Glomerular visceral epithelial cell (primary cell): ENCODE data around the gene NAA10.

Experiments
- DNase-seq: peaks from one replicate; pipeline ENCODE4 v3.0.0-alpha.2; 2016; ENCODE audit errors: extremely low spot score

NAA10 gene

GRCh38 chrX:153929576-153929975, 5.3 kb downstream of the NAA10 start:
- DNase-seq, result no peak

- no peak for DNase-seq
Measured at GRCh38 chrX:153928846-153929245, 6.0 kb downstream of the NAA10 start.

GRCh38 chrX:153927922-153928760, 6.7 kb downstream of the NAA10 start:
- DNase-seq, result peak; percentile 97

DNA sequence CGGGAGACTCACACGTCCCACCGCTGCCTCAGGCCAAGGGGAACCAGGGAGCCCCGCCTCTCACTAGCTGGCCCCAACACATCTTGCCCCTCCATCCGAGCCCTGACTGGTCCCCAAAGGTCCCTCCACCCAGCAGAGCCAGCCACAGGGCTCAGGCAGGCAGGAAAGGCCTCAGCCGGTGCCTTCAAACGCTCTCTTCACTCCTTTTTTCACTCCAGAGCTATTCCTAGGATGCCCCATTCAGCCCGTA, 7.2 kb downstream of the NAA10 start:
- no peak for DNase-seq

GRCh38 chrX:153926858-153927671, 7.8 kb downstream of the NAA10 start:
- DNase-seq, result peak; percentile 31

GRCh38 chrX:153926552-153926857, 8.3 kb downstream of the NAA10 start:
- DNase-seq, result no peak

- DNase-seq, result no peak
Measured at GRCh38 chrX:153925739-153926551, 8.9 kb downstream of the NAA10 start, which contains the start of gene ARHGAP4. TSS of gene ARHGAP4 (minus strand) at chrX:153926264. CDS start at chrX:153926202, 62 bp downstream.

DNA sequence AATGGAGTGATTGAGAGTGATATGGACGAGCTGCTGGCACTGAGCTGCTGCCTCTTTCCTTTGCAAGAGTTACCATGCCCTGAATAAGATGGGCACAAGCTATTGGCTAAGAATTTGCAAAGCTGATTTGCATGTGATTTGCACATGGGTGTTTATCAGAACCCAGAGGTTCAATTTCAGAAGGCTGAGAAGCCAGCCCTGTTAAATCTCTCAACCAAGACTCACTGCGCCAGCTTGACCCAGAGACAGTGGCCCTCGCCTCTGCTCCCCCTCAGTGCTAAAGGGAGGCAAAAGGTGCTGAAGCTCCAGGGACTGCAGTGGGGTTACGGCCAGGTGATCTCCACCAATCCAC, 9.5 kb downstream of the NAA10 start:
- no peak for DNase-seq

DNA sequence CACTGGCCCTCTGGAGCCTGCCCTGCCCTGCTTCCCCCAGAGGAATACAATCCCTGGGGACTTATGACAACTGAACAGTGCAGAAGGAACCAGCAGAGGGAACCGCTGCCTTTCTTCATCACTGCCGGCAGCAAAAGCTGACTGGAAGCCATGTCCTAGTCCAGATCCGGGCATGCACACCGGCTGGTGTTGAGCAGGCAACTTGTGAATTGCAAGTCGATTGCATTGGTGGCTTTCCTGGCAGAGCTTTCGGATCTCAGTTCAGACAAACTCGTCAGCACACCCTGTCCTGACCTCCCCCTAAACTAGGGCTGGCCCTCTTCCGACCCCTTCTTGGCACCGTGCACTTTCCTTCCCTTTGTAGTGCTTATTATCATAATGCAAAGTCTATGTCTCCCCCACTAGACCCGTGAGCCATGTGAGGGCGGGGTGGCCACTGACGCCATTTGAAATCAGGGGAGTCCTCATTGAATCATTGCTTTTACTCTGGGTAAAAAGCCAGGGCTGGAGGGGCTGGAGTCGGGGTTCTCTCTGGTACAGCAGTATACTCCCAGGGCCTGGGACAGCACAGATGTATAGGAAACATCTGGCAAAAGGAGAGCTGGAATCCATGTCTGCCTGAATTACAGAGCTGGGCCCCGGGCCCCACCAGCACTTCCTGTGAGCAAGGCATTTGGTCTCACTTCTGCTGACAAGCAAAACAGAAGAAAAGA, 10.5 kb downstream of the NAA10 start:
- no peak for DNase-seq

DNA sequence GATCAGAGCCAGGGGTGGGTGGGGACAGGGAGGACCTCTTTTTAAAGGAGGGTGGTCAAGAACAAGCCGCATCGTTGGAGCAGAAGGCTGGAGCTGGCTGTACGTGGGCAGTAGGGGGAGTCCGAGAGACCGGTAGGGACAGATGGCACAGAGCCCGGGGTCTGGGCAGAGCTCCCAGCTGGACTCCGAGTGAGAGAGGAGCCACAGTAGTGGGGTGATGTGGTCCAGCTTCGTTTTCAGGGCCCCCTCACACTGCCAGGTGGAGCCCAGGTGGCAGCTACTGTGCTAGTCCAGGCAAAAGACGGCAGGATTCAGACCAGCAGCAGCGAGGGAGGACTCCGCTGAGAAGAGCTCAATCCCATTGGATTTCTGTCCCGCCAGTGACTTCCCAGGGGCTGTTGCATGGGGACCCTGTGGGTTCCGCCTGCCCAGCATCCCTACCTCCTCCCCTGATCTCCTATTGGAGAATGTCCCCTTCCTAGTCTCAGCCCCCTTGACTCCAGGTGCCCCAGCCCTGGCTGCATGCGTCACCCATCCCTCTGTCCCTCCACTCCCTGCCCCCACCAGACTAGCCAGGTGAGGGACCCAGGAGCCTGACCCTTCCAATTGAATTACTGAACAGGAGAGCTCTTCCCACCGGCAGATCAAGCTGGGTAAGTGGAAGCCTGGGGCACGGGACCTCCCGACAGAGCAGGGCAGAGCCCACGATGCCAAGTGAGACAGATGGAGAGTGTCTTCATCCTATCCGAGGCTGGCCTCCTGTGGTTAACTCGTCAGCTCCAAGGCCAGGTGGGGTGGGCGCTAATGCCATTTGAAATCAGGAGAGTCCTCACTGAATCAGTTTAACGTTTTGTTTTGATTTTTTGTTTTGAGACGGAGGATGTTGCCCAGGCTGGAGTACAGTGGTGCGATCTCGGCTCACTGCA, 11.6 kb downstream of the NAA10 start:
- DNase-seq, result peak; percentile 53

- DNase-seq, result no peak
Measured at GRCh38 chrX:153921511-153922446, 13.1 kb downstream of the NAA10 start.

DNA sequence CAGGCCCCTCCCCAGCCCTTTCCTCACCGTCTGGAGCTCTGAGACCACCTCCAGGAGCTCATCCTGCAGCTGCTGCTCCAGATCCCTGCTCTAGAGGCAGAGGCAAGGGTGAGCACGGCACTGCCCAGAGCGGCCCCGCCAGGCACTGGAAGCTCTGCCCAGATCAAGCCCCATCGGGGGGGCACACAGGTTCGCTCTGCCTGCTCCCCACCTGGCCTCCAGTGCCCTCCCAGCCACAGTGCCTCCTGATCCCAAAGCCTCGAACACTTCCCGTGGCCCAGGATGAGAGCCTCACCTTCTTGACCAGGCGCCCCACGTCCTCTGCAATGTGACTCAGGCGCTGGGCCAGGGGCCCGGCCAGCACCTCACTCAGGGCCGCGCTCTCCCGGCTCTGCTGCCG, 13.8 kb downstream of the NAA10 start:
- no peak for DNase-seq

GRCh38 chrX:153920546-153920945, 14.3 kb downstream of the NAA10 start:
- DNase-seq, result no peak

- no peak for DNase-seq
Measured at GRCh38 chrX:153919281-153919680, 15.6 kb downstream of the NAA10 start.

- no peak for DNase-seq
Measured at GRCh38 chrX:153917869-153918268, 17.0 kb downstream of the NAA10 start.

DNA sequence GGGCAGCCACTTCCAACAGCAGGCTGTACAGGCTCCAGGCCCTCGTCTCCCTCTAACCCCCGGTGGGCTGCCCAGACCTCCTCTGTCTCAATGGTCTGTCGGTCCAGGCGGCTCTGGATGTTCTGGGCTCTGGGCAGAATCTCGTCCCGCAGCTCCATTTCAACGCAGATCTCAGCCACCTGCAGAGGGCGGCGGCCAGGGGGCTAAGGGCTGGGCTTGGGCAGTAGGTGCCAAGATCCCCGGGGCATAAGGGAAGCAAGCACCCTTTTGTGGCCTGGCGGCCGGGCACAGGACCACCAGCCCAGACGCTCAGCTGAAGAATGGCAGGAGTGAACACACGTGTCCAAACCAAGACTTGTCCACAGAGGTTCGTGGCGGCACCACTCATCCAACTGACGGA, 21.1 kb downstream of the NAA10 start:
- no peak for DNase-seq

DNA sequence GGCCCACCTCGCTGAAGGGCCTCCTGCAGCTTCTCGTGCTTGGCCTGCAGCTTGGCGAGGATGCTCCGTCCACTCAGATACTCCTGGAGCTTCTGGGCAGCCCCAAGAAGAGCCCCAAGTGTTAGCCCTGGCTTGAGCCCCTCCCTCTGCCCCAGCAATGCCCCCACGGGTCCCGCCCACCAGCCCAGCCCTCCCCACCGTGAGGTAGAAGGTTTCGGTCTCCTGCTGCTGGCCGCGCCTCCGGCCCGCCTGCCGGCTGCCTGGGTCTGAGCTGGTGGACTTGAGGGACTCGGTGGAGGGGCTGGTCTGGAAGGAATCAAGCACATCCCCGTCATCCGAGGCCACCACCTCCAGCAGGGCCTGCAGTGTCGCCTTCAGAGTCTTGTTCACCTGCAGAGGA, 21.6 kb downstream of the NAA10 start:
- DNase-seq, result no peak

DNA sequence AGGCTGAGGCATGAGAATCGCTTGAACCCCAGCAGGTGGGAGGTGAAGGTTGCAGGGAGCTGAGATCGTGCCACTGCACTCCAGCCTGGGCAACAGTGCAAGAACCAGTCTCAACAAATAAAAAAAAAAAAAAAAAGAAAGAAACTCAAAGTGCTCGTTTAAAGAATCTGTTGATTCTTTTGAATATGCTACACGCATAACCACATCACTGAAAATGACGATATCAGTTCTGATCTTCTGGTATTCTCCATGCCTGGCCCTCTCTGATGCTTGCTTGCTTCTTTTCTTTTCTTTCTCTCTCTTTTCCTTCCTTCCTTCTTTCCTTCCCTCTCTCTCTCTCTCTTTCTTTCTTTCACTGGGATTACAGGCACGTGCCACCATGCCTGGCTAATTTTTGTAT, 23.0 kb downstream of the NAA10 start:
- no peak for DNase-seq

DNA sequence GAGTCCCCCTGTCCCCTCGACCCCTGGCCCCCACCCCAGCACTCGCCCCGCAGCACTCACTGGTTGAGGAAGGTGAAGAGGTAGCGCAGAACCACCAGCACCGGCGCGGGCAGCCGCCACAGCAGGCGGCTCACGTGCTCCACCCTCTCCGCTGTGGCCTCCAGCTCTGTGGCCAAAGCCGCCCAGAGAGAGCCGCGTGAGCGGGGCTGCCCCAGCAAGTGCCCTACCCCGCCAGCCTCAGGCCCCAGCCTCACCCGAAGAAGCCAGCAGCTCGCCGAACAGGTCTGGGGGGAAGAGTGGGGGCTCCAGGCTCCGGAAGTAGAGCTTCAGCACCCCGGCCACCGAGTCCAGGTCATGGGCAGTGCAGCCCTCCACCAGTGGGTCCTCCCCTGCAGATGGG, 24.4 kb downstream of the NAA10 start:
- no peak for DNase-seq

GRCh38 chrX:153909980-153910360, 24.9 kb downstream of the NAA10 start:
- no peak for DNase-seq
